Progenitor cell of endocrine pancreas (in vitro differentiated cells): ENCODE results near the gene WDR53. TPM values are rescaled to one million over a fixed set of nuclear protein-coding genes. Genes with fewer than 3 reads are reported as not detected.
A peak's percentile ranks its signal among the peaks of the same experiment; 100 is the strongest.
"Not testable (repeated sequence)": the region's sequence is repeated elsewhere in the genome, so short reads cannot be mapped to it uniquely, and the experiment has no call there.

ENCODE experiments used
- DNase-seq: peaks from one replicate; pipeline ENCODE4 v3.0.0; 2021; ENCODE audit warnings: low spot score; ENCODE audit not compliant: unreplicated experiment
- H3K27ac Mint-ChIP-seq: 2 replicates; pipeline ENCODE4 v1.8.0; 2021; ENCODE audit warnings: mild to moderate bottlenecking, moderate library complexity, mixed read lengths
- H3K27me3 Mint-ChIP-seq: 2 replicates; pipeline ENCODE4 v1.8.0; 2021; ENCODE audit warnings: mixed read lengths
- H3K36me3 Mint-ChIP-seq: 2 replicates; pipeline ENCODE4 v1.8.0; 2022; ENCODE audit warnings: mixed read lengths; ENCODE audit not compliant: insufficient read depth
- H3K4me1 Mint-ChIP-seq: 2 replicates; pipeline ENCODE4 v1.8.0; 2021; ENCODE audit warnings: low read depth, mixed read lengths
- H3K4me3 Mint-ChIP-seq: 2 replicates; pipeline ENCODE4 v1.8.0; 2021; ENCODE audit warnings: low read depth, mild to moderate bottlenecking, moderate library complexity, mixed read lengths
- H3K9me3 Mint-ChIP-seq: 2 replicates; pipeline ENCODE4 v1.8.0; 2021; ENCODE audit warnings: low read depth, mixed read lengths
- CTCF ChIP-seq: fragments of 200-600 bp; sonication (generic); IDR thresholded peaks from one replicate; pipeline ENCODE4 v1.5.0; 2021; ENCODE audit warnings: antibody characterized with exemption, mild to moderate bottlenecking; ENCODE audit not compliant: unreplicated experiment
- total RNA-seq: library from RNA; stranded (reverse); gene quantifications from 2 replicates; pipeline ENCODE4 v1.2.1, GENCODE V29; 2021

WDR53 gene
- total RNA-seq, 1 donor from 2014 or later: 15.2 TPM

GRCh38 chr3:196528639-196529233 is 39.6 kb downstream of the WDR53 start:
- DNase-seq: peak; percentile 68
- peaks cover 3% of the 10 kb centered on the region for H3K36me3 Mint-ChIP-seq
- peak overlapping the region; percentile 58 for H3K4me3 Mint-ChIP-seq
- H3K27ac Mint-ChIP-seq: no peak overlapping the region
- H3K9me3 Mint-ChIP-seq: peaks cover 18% of the 10 kb centered on the region
- peak; percentile 81 for TF ChIP-seq CTCF
- H3K27me3 Mint-ChIP-seq: peaks cover 13% of the 10 kb centered on the region
- no peaks in the 10 kb centered on the region for H3K4me1 Mint-ChIP-seq

- Mint-ChIP-seq H3K27ac (no peak overlapping the region), H3K4me1 (no peaks in the 10 kb centered on the region), H3K36me3 (peaks cover 3% of the 10 kb centered on the region), H3K27me3 (peaks cover 7% of the 10 kb centered on the region), H3K4me3 (no peak overlapping the region), H3K9me3 (peaks cover 22% of the 10 kb centered on the region)
- TF ChIP-seq CTCF: no peak
- no peak for DNase-seq
Observed at GRCh38 chr3:196525141-196525540, 43.2 kb downstream of the WDR53 start.

- Mint-ChIP-seq H3K9me3 (peaks cover 28% of the 10 kb centered on the region), H3K4me3 (no peak overlapping the region), H3K27ac (no peak overlapping the region), H3K27me3 (peaks cover 7% of the 10 kb centered on the region), H3K36me3 (peaks cover 3% of the 10 kb centered on the region), H3K4me1 (no peaks in the 10 kb centered on the region)
- no peak for DNase-seq
- no peak for TF ChIP-seq CTCF
Observed at GRCh38 chr3:196524527-196524926, 43.8 kb downstream of the WDR53 start.

- no peak overlapping the region for H3K4me3 Mint-ChIP-seq
- no peaks in the 10 kb centered on the region for H3K4me1 Mint-ChIP-seq
- H3K9me3 Mint-ChIP-seq: peaks cover 34% of the 10 kb centered on the region
- peaks cover 3% of the 10 kb centered on the region for H3K36me3 Mint-ChIP-seq
- TF ChIP-seq CTCF: no peak
- H3K27me3 Mint-ChIP-seq: peaks cover 7% of the 10 kb centered on the region
- H3K27ac Mint-ChIP-seq: no peak overlapping the region
- no peak for DNase-seq
Observed at GRCh38 chr3:196523841-196524240, 44.5 kb downstream of the WDR53 start.

GRCh38 chr3:196521291-196521690 is 47.1 kb downstream of the WDR53 start:
- not testable (repeated sequence) for H3K27ac Mint-ChIP-seq, H3K36me3 Mint-ChIP-seq, DNase-seq, H3K27me3 Mint-ChIP-seq, H3K4me1 Mint-ChIP-seq, H3K4me3 Mint-ChIP-seq
- H3K9me3 Mint-ChIP-seq: peaks cover 38% of the 10 kb centered on the region

- Mint-ChIP-seq H3K4me3 (no peak overlapping the region), H3K36me3 (peaks cover 3% of the 10 kb centered on the region), H3K27me3 (no peaks in the 10 kb centered on the region), H3K9me3 (peaks cover 41% of the 10 kb centered on the region), H3K4me1 (no peaks in the 10 kb centered on the region), H3K27ac (no peak overlapping the region)
- no peak for TF ChIP-seq CTCF
- DNase-seq: no peak
Observed at GRCh38 chr3:196519718-196520082, 48.7 kb downstream of the WDR53 start.
